ENCODE data around the gene TRIM44.
A peak's percentile ranks its signal among the peaks of the same experiment; 100 is the strongest.
"Not testable (repeated sequence)": the region's sequence is repeated elsewhere in the genome, so short reads cannot be mapped to it uniquely, and the experiment has no call there.

The TRIM44 gene

GRCh38 chr11:35664977-35665441 lies 2.4 kb downstream of the TRIM44 start:
- Histone ChIP-seq H3K4me1 (ENCODE audit: control insufficient read depth, low read length) (peaks cover 22% of the 10 kb centered on the region), H4K20me1 (ENCODE audit: control insufficient read depth, insufficient read depth, low read depth, low read length) (no peaks in the 10 kb centered on the region), H3K27ac (ENCODE audit: low read depth, low read length) (no peak overlapping the region), H3K9me2 (replicated peaks; ENCODE audit: control insufficient read depth, low read length) (no peaks in the 10 kb centered on the region), H3K9me3 (ENCODE audit: control insufficient read depth, insufficient read depth, low read length) (peaks cover 23% of the 10 kb centered on the region), H3K79me2 (ENCODE audit: control insufficient read depth, low read length) (peaks cover 37% of the 10 kb centered on the region), H3K4me2 (ENCODE audit: low read length) (peak overlapping the region; percentile 15; the same call in 1 of the 2 replicates), H3K27me3 (ENCODE audit: control insufficient read depth, low read length) (peaks cover 14% of the 10 kb centered on the region), H3F3A (ENCODE audit: control insufficient read depth, insufficient read depth) (no peaks in the 10 kb centered on the region), H3K4me3 (ENCODE audit: low read length) (peak overlapping the region; percentile 8; the same call in 1 of the 2 replicates), H3K36me3 (ENCODE audit: control insufficient read depth, low read length) (peaks cover 8% of the 10 kb centered on the region; the same call in 1 of the 2 replicates)
- TF ChIP-seq CTCF (IDR thresholded peaks at IDR 0.05; ENCODE audit: low read depth, low read length, poor library complexity, severe bottlenecking) (no peak), EZH2phosphoT487 (IDR thresholded peaks at IDR 0.05; ENCODE audit: borderline replicate concordance, low read length) (no peak)

GRCh38 chr11:35667257-35667656 lies 4.7 kb downstream of the TRIM44 start:
- Histone ChIP-seq H3K4me1 (ENCODE audit: control insufficient read depth, low read length) (peaks cover 16% of the 10 kb centered on the region), H3K36me3 (ENCODE audit: control insufficient read depth, low read length) (peaks cover 8% of the 10 kb centered on the region; the same call in 1 of the 2 replicates), H3K27ac (ENCODE audit: low read depth, low read length) (no peak overlapping the region), H3K9me2 (replicated peaks; ENCODE audit: control insufficient read depth, low read length) (no peaks in the 10 kb centered on the region), H4K20me1 (ENCODE audit: control insufficient read depth, insufficient read depth, low read depth, low read length) (no peaks in the 10 kb centered on the region), H3K27me3 (ENCODE audit: control insufficient read depth, low read length) (peaks cover 5% of the 10 kb centered on the region), H3K9me3 (ENCODE audit: control insufficient read depth, insufficient read depth, low read length) (peaks cover 23% of the 10 kb centered on the region), H3K4me3 (ENCODE audit: low read length) (no peak overlapping the region), H3K4me2 (ENCODE audit: low read length) (no peak overlapping the region), H3F3A (ENCODE audit: control insufficient read depth, insufficient read depth) (no peaks in the 10 kb centered on the region), H3K79me2 (ENCODE audit: control insufficient read depth, low read length) (peaks cover 50% of the 10 kb centered on the region)
- no peak for TF ChIP-seq EZH2phosphoT487 (IDR thresholded peaks at IDR 0.05; ENCODE audit: borderline replicate concordance, low read length)
- TF ChIP-seq CTCF (IDR thresholded peaks at IDR 0.05; ENCODE audit: low read depth, low read length, poor library complexity, severe bottlenecking) = no peak

GRCh38 chr11:35668350-35668749 lies 5.8 kb downstream of the TRIM44 start:
- Histone ChIP-seq H3K79me2 (ENCODE audit: control insufficient read depth, low read length) (peaks cover 52% of the 10 kb centered on the region), H3K9me3 (ENCODE audit: control insufficient read depth, insufficient read depth, low read length) (peaks cover 19% of the 10 kb centered on the region)
- H3K4me3 ChIP-seq (ENCODE audit: low read length); H3K4me1 ChIP-seq (ENCODE audit: control insufficient read depth, low read length); H3F3A ChIP-seq (ENCODE audit: control insufficient read depth, insufficient read depth); H3K27me3 ChIP-seq (ENCODE audit: control insufficient read depth, low read length); H3K36me3 ChIP-seq (ENCODE audit: control insufficient read depth, low read length); H4K20me1 ChIP-seq (ENCODE audit: control insufficient read depth, insufficient read depth, low read depth, low read length); H3K9me2 ChIP-seq (replicated peaks; ENCODE audit: control insufficient read depth, low read length); H3K4me2 ChIP-seq (ENCODE audit: low read length); H3K27ac ChIP-seq (ENCODE audit: low read depth, low read length): not testable (repeated sequence)

- Histone ChIP-seq H3K9me2 (replicated peaks; ENCODE audit: control insufficient read depth, low read length) (no peaks in the 10 kb centered on the region), H3F3A (ENCODE audit: control insufficient read depth, insufficient read depth) (no peaks in the 10 kb centered on the region), H3K4me1 (ENCODE audit: control insufficient read depth, low read length) (no peaks in the 10 kb centered on the region), H3K4me3 (ENCODE audit: low read length) (no peak overlapping the region), H4K20me1 (ENCODE audit: control insufficient read depth, insufficient read depth, low read depth, low read length) (no peaks in the 10 kb centered on the region), H3K9me3 (ENCODE audit: control insufficient read depth, insufficient read depth, low read length) (no peaks in the 10 kb centered on the region), H3K79me2 (ENCODE audit: control insufficient read depth, low read length) (peaks cover 33% of the 10 kb centered on the region), H3K4me2 (ENCODE audit: low read length) (no peak overlapping the region), H3K27ac (ENCODE audit: low read depth, low read length) (no peak overlapping the region), H3K27me3 (ENCODE audit: control insufficient read depth, low read length) (no peaks in the 10 kb centered on the region), H3K36me3 (ENCODE audit: control insufficient read depth, low read length) (no peaks in the 10 kb centered on the region)
- no peak for TF ChIP-seq EZH2phosphoT487 (IDR thresholded peaks at IDR 0.05; ENCODE audit: borderline replicate concordance, low read length)
- no peak for TF ChIP-seq CTCF (IDR thresholded peaks at IDR 0.05; ENCODE audit: low read depth, low read length, poor library complexity, severe bottlenecking)
Measured at GRCh38 chr11:35671396-35672127, 9.0 kb downstream of the TRIM44 start.
